ENCODE measurements around the gene PRSS48.

- TF ChIP-seq CTCF (IDR thresholded peaks at IDR 0.05) (no peak), EZH2 (IDR thresholded peaks at IDR 0.05) (no peak)
Observed at GRCh38 chr4:151228189-151229119, 48.5 kb upstream of the PRSS48 start.

All from neural progenitor cell (in vitro differentiated cells).